HG02885 (cell line): ENCODE data around the gene ATXN3L.
"Not testable (repeated sequence)": the region's sequence is repeated elsewhere in the genome, so short reads cannot be mapped to it uniquely, and the experiment has no call there.

ENCODE experiments used
- ATAC-seq: cut with Tn5 transposase; IDR thresholded peaks from one replicate; pipeline ENCODE4 v1.9.1; 2021; ENCODE audit warnings: mild to moderate bottlenecking; ENCODE audit not compliant: unreplicated experiment, poor library complexity

Gene ATXN3L

GRCh38 chrX:13309631-13310030 lies 10.2 kb downstream of the ATXN3L start:
- no peak for ATAC-seq

GRCh38 chrX:13307041-13307440 lies 12.8 kb downstream of the ATXN3L start:
- ATAC-seq: no peak

GRCh38 chrX:13305108-13305507 lies 14.7 kb downstream of the ATXN3L start:
- no peak for ATAC-seq

GRCh38 chrX:13304052-13304451 lies 15.8 kb downstream of the ATXN3L start:
- ATAC-seq: no peak

- ATAC-seq: not testable (repeated sequence)
These were observed 16.6 kb downstream of the ATXN3L start for GRCh38 chrX:13303248-13303647.

- ATAC-seq: no peak
These were observed 21.0 kb downstream of the ATXN3L start for GRCh38 chrX:13298836-13299235.

GRCh38 chrX:13295841-13296240 lies 24.0 kb downstream of the ATXN3L start:
- ATAC-seq: no peak

GRCh38 chrX:13293700-13294099 lies 26.2 kb downstream of the ATXN3L start:
- no peak for ATAC-seq

- ATAC-seq: no peak
These were observed 28.8 kb downstream of the ATXN3L start for GRCh38 chrX:13290891-13291614.

- no peak for ATAC-seq
These were observed 31.2 kb downstream of the ATXN3L start for GRCh38 chrX:13288671-13289070.

- no peak for ATAC-seq
These were observed 32.0 kb downstream of the ATXN3L start for GRCh38 chrX:13287816-13288215.

- no peak for ATAC-seq
These were observed 34.2 kb downstream of the ATXN3L start for GRCh38 chrX:13285693-13286092.

- ATAC-seq: no peak
These were observed 34.6 kb downstream of the ATXN3L start for GRCh38 chrX:13285229-13285628.

- no peak for ATAC-seq
These were observed 35.3 kb downstream of the ATXN3L start for GRCh38 chrX:13284570-13284969.

- no peak for ATAC-seq
These were observed 35.8 kb downstream of the ATXN3L start for GRCh38 chrX:13283950-13284546.

GRCh38 chrX:13283512-13283911 lies 36.3 kb downstream of the ATXN3L start:
- no peak for ATAC-seq

GRCh38 chrX:13281289-13281688 lies 38.6 kb downstream of the ATXN3L start:
- ATAC-seq: no peak

GRCh38 chrX:13279279-13280018 lies 40.4 kb downstream of the ATXN3L start:
- no peak for ATAC-seq

- no peak for ATAC-seq
These were observed 42.3 kb downstream of the ATXN3L start for GRCh38 chrX:13277539-13277938.

GRCh38 chrX:13276991-13277390 lies 42.9 kb downstream of the ATXN3L start:
- no peak for ATAC-seq

GRCh38 chrX:13275031-13275430 lies 44.8 kb downstream of the ATXN3L start:
- no peak for ATAC-seq
